ENCODE data around the gene WEE2. TPM values are rescaled to one million over a fixed set of nuclear protein-coding genes. Genes with fewer than 3 reads are reported as not detected.

The WEE2 gene
- polyA plus RNA-seq, 1 donor from 2014 or later: 0.63 TPM

GRCh38 chr7:141714571-141714970, 6.4 kb downstream of the WEE2 start:
- no peaks in the 10 kb centered on the region for H3K36me3 ChIP-seq (ENCODE audit: insufficient read depth, low read length)
- no peak overlapping the region for H3K4me3 ChIP-seq (ENCODE audit: low read length)
- no peaks in the 10 kb centered on the region for H3F3A ChIP-seq (ENCODE audit: insufficient read depth, low read length, poor library complexity, severe bottlenecking)
- no peak overlapping the region for H3K4me2 ChIP-seq (ENCODE audit: low read length)
- no peaks in the 10 kb centered on the region for H3K9me3 ChIP-seq (ENCODE audit: low read length)
- H3K27me3 ChIP-seq (ENCODE audit: insufficient read depth, low read depth, low read length): no peaks in the 10 kb centered on the region
- no peak overlapping the region for H2AFZ ChIP-seq (ENCODE audit: low read depth, low read length)
- TF ChIP-seq SMC3 (conservative IDR thresholded peaks at IDR 0.05; ENCODE audit: poor library complexity): no peak
- TF ChIP-seq CTCF (IDR thresholded peaks at IDR 0.05; ENCODE audit: poor library complexity, severe bottlenecking): no peak
- no peak for TF ChIP-seq EZH2 (IDR thresholded peaks at IDR 0.05; ENCODE audit: borderline replicate concordance, insufficient read depth, low read length, poor library complexity, severe bottlenecking)
- no peak for TF ChIP-seq TAF1 (IDR thresholded peaks at IDR 0.05; ENCODE audit: low read depth)
- TF ChIP-seq EP300 (conservative IDR thresholded peaks at IDR 0.05; ENCODE audit: poor library complexity, severe bottlenecking): no peak
- TF ChIP-seq REST (IDR thresholded peaks at IDR 0.05; ENCODE audit: borderline replicate concordance): no peak
- TF ChIP-seq MXI1 (conservative IDR thresholded peaks at IDR 0.05; ENCODE audit: poor library complexity, severe bottlenecking): no peak
- no peak for TF ChIP-seq RAD21 (conservative IDR thresholded peaks at IDR 0.05)
- no peak for TF ChIP-seq POLR2AphosphoS5 (IDR thresholded peaks at IDR 0.05)
- no peaks in the 10 kb centered on the region for H4K20me1 ChIP-seq (ENCODE audit: insufficient read depth)
- no peaks in the 10 kb centered on the region for H3K9me2 ChIP-seq (ENCODE audit: insufficient read depth, low read length)
- no peaks in the 10 kb centered on the region for H3K79me2 ChIP-seq (replicated peaks; ENCODE audit: insufficient read depth, low read length)
- no peak overlapping the region for H3K9ac ChIP-seq (ENCODE audit: low read length)
- H3K27ac ChIP-seq (ENCODE audit: low read length): no peak overlapping the region

GRCh38 chr7:141715018-141715417, 6.9 kb downstream of the WEE2 start:
- H3K79me2 ChIP-seq (replicated peaks; ENCODE audit: insufficient read depth, low read length): no peaks in the 10 kb centered on the region
- H3K27ac ChIP-seq (ENCODE audit: low read length): no peak overlapping the region

More at GRCh38 chr7:141715018-141715417, 6.9 kb downstream of the WEE2 start:
- Histone ChIP-seq H3K9me2 (ENCODE audit: insufficient read depth, low read length) (no peaks in the 10 kb centered on the region), H3K4me3 (ENCODE audit: low read length) (no peak overlapping the region), H3K9ac (ENCODE audit: low read length) (no peak overlapping the region), H4K20me1 (ENCODE audit: insufficient read depth) (no peaks in the 10 kb centered on the region), H3K4me2 (ENCODE audit: low read length) (no peak overlapping the region), H3F3A (ENCODE audit: insufficient read depth, low read length, poor library complexity, severe bottlenecking) (no peaks in the 10 kb centered on the region), H3K9me3 (ENCODE audit: low read length) (no peaks in the 10 kb centered on the region), H3K27me3 (ENCODE audit: insufficient read depth, low read depth, low read length) (no peaks in the 10 kb centered on the region), H2AFZ (ENCODE audit: low read depth, low read length) (no peak overlapping the region), H3K36me3 (ENCODE audit: insufficient read depth, low read length) (no peaks in the 10 kb centered on the region)
- TF ChIP-seq RAD21 (conservative IDR thresholded peaks at IDR 0.05) (no peak), CTCF (IDR thresholded peaks at IDR 0.05; ENCODE audit: poor library complexity, severe bottlenecking) (no peak)
